ENCODE data around the gene CD164L2.
A peak's percentile ranks its signal among the peaks of the same experiment; 100 is the strongest.

The CD164L2 gene

DNA sequence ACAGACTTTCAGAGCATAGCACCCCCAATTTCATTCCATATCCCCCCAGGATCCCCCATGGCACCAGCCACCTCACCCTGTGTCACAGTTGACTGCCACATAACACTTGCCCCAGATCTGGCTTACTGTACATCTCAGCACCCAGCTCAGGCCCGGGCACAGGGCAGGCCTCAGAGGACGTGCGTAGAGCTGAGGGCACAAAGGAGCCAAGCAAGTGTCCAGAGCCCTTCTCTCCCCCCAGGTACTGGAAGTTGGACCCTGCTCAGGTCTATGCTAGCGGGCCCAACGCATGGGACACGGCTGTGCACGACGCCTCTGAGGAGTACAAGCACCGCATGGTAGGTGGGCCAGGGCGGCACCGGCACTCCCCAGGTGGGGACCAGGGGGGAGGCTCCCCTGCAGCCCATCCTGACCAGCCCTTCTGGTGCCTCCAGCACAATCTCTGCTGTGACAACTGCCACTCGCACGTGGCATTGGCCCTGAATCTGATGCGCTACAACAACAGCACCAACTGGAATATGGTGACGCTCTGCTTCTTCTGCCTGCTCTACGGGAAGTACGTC is 49.3 kb downstream of the CD164L2 start:
- no peak for DNase-seq
- no peak overlapping the region for H3K4me3 ChIP-seq (ENCODE audit: insufficient read depth in 1 of 2, low read depth in 1 of 2, low read length in 2 of 2)
- H2AK5ac ChIP-seq (ENCODE audit: low read length, severe bottlenecking), result no peak overlapping the region
- peaks cover 8% of the 10 kb centered on the region for H3K4me1 ChIP-seq (ENCODE audit: control insufficient read depth, insufficient read depth, low read depth, low read length)
- no peak overlapping the region for H3K23ac ChIP-seq (ENCODE audit: low read length in 2 of 2)
- no peak overlapping the region for H4K8ac ChIP-seq (ENCODE audit: low read length)
- WGBS, result 95% methylated on average over 17 of the region's 17 CpGs
- H2BK5ac ChIP-seq (ENCODE audit: low read depth, low read length, poor library complexity, severe bottlenecking), result no peak overlapping the region
- H3K27me3 ChIP-seq (ENCODE audit: control insufficient read depth in 1 of 2, insufficient read depth in 1 of 2, low read length in 2 of 2), result no peaks in the 10 kb centered on the region
- no peak overlapping the region for H4K91ac ChIP-seq (ENCODE audit: low read length)
- H3K18ac ChIP-seq (ENCODE audit: low read depth in 1 of 2, low read length in 2 of 2), result no peak overlapping the region
- peaks cover 22% of the 10 kb centered on the region for H3K79me1 ChIP-seq (replicated peaks; ENCODE audit: low read length, poor library complexity, severe bottlenecking)
- H3K14ac ChIP-seq (ENCODE audit: low read length in 2 of 2), result no peak overlapping the region
- H3K4ac ChIP-seq (ENCODE audit: low read depth in 1 of 2, low read length in 2 of 2), result no peak overlapping the region
- H3K4me2 ChIP-seq (ENCODE audit: low read length, poor library complexity, severe bottlenecking), result no peak overlapping the region
- no peak overlapping the region for H2BK15ac ChIP-seq (ENCODE audit: low read depth, poor library complexity, severe bottlenecking)
- H2BK120ac ChIP-seq (ENCODE audit: low read depth, low read length), result no peak overlapping the region
- no peak overlapping the region for H3K9ac ChIP-seq (ENCODE audit: low read length)
- H3K9me3 ChIP-seq (ENCODE audit: control insufficient read depth, low read length), result no peaks in the 10 kb centered on the region
- H2BK12ac ChIP-seq (ENCODE audit: low read length in 2 of 2), result no peak overlapping the region
- H3K36me3 ChIP-seq (ENCODE audit: control insufficient read depth in 1 of 2, insufficient read depth in 2 of 2, low read depth in 1 of 2, low read length in 2 of 2), result peaks cover 70 to 71% of the 10 kb centered on the region in 2 experiments
- H3K27ac ChIP-seq (ENCODE audit: low read length, poor library complexity, severe bottlenecking), result no peak overlapping the region
- H2AFZ ChIP-seq (ENCODE audit: low read depth, low read length), result no peak overlapping the region

DNA sequence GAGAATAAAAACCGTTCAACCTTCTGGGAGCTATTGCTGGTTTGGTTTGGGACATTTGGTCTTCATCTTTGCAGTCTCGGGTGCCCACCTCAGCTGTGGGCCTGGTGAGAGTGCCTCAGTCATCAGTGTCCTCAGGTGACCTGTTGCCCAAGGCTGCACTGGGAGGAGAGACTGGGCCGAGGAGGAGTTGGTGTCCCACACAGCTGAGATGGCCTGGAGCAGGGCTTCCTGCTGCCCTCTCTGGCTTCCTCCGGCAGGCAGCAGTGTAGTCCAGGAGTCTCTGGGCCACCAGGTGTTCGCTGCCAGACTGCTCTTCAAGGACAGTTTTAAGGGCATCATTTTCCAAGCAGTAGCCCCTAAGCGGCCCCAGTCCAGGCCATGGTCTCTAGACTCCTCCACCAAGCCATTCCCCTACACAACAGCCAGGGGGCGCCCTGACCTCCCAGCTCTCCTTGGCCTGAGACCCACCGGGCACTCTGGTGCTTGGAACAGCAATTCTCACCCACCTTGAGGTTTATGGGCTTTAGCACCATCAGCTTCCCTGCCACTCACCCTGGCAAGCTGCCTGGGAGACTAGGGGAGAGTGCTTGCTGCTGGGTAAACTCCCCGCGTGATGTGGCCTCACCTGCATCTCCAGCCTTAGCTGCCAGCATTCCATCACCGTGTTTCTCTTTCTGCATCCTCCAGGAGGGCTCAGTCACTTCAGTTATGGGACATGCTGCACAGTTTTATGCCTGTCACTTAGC is 50.4 kb downstream of the CD164L2 start:
- Histone ChIP-seq H2BK12ac (ENCODE audit: low read length in 2 of 2) (no peak overlapping the region), H3K9me3 (ENCODE audit: control insufficient read depth, low read length) (no peaks in the 10 kb centered on the region), H3K79me1 (replicated peaks; ENCODE audit: low read length, poor library complexity, severe bottlenecking) (peaks cover 29% of the 10 kb centered on the region), H3K14ac (ENCODE audit: low read length in 2 of 2) (no peak overlapping the region), H3K23ac (ENCODE audit: low read length in 2 of 2) (no peak overlapping the region), H3K27me3 (ENCODE audit: control insufficient read depth in 1 of 2, insufficient read depth in 1 of 2, low read length in 2 of 2) (no peaks in the 10 kb centered on the region), H2AK5ac (ENCODE audit: low read length, severe bottlenecking) (no peak overlapping the region), H2BK120ac (ENCODE audit: low read depth, low read length) (no peak overlapping the region), H3K4ac (ENCODE audit: low read depth in 1 of 2, low read length in 2 of 2) (no peak overlapping the region), H3K18ac (ENCODE audit: low read depth in 1 of 2, low read length in 2 of 2) (no peak overlapping the region), H2BK15ac (ENCODE audit: low read depth, poor library complexity, severe bottlenecking) (no peak overlapping the region), H3K27ac (ENCODE audit: low read length, poor library complexity, severe bottlenecking) (no peak overlapping the region), H4K8ac (ENCODE audit: low read length) (no peak overlapping the region), H3K36me3 (ENCODE audit: control insufficient read depth in 1 of 2, insufficient read depth in 2 of 2, low read depth in 1 of 2, low read length in 2 of 2) (peaks cover 72 to 78% of the 10 kb centered on the region in 2 experiments), H2AFZ (ENCODE audit: low read depth, low read length) (no peak overlapping the region), H4K91ac (ENCODE audit: low read length) (no peak overlapping the region), H3K9ac (ENCODE audit: low read length) (no peak overlapping the region), H3K4me2 (ENCODE audit: low read length, poor library complexity, severe bottlenecking) (no peak overlapping the region), H2BK5ac (ENCODE audit: low read depth, low read length, poor library complexity, severe bottlenecking) (no peak overlapping the region), H3K4me1 (ENCODE audit: control insufficient read depth, insufficient read depth, low read depth, low read length) (peaks cover 8% of the 10 kb centered on the region), H3K4me3 (ENCODE audit: insufficient read depth in 1 of 2, low read depth in 1 of 2, low read length in 2 of 2) (no peak overlapping the region)
- WGBS, result 70% methylated on average over 11 of the region's 11 CpGs
- DNase-seq, result peak; percentile 52

DNA sequence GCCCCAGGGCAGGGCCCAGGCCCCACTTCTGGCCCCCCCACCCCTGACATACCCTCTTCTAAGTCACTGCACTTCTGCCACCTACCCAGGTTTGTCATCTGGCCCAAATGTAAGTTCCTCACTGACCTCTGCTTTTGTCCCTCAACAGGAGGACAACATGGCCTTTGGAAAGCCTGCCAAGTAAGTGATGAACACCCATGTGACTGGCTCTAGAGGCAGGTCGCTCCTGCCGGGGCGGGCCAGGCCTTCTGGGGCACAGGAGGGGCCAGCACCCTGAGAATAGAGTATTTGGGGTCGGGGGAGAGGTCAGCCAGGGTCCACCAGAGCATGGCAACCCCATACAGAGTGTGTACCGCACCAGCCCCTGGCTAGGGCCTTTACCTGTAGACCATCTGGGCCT is 51.2 kb downstream of the CD164L2 start:
- peaks cover 8% of the 10 kb centered on the region for H3K4me1 ChIP-seq (ENCODE audit: control insufficient read depth, insufficient read depth, low read depth, low read length)
- H4K91ac ChIP-seq (ENCODE audit: low read length), result no peak overlapping the region
- no peak overlapping the region for H3K23ac ChIP-seq (ENCODE audit: low read length in 2 of 2)
- H2BK15ac ChIP-seq (ENCODE audit: low read depth, poor library complexity, severe bottlenecking), result no peak overlapping the region
- no peak overlapping the region for H4K8ac ChIP-seq (ENCODE audit: low read length)
- H3K9me3 ChIP-seq (ENCODE audit: control insufficient read depth, low read length), result no peaks in the 10 kb centered on the region
- no peak overlapping the region for H3K18ac ChIP-seq (ENCODE audit: low read depth in 1 of 2, low read length in 2 of 2)
- no peak overlapping the region for H2BK120ac ChIP-seq (ENCODE audit: low read depth, low read length)
- WGBS, result 98% methylated on average over 5 of the region's 5 CpGs
- H2AK5ac ChIP-seq (ENCODE audit: low read length, severe bottlenecking), result no peak overlapping the region
- H3K27me3 ChIP-seq (ENCODE audit: control insufficient read depth in 1 of 2, insufficient read depth in 1 of 2, low read length in 2 of 2), result no peaks in the 10 kb centered on the region
- H2BK5ac ChIP-seq (ENCODE audit: low read depth, low read length, poor library complexity, severe bottlenecking), result no peak overlapping the region
- H3K27ac ChIP-seq (ENCODE audit: low read length, poor library complexity, severe bottlenecking), result no peak overlapping the region
- peaks cover 29% of the 10 kb centered on the region for H3K79me1 ChIP-seq (replicated peaks; ENCODE audit: low read length, poor library complexity, severe bottlenecking)
- H3K36me3 ChIP-seq (ENCODE audit: control insufficient read depth in 1 of 2, insufficient read depth in 2 of 2, low read depth in 1 of 2, low read length in 2 of 2), result peaks cover 72 to 79% of the 10 kb centered on the region in 2 experiments
- H3K14ac ChIP-seq (ENCODE audit: low read length in 2 of 2), result no peak overlapping the region
- no peak overlapping the region for H2AFZ ChIP-seq (ENCODE audit: low read depth, low read length)
- H2BK12ac ChIP-seq (ENCODE audit: low read length in 2 of 2), result no peak overlapping the region
- no peak overlapping the region for H3K4me2 ChIP-seq (ENCODE audit: low read length, poor library complexity, severe bottlenecking)
- no peak overlapping the region for H3K4me3 ChIP-seq (ENCODE audit: insufficient read depth in 1 of 2, low read depth in 1 of 2, low read length in 2 of 2)
- H3K4ac ChIP-seq (ENCODE audit: low read depth in 1 of 2, low read length in 2 of 2), result no peak overlapping the region
- DNase-seq, result no peak
- H3K9ac ChIP-seq (ENCODE audit: low read length), result peak overlapping the region; percentile 11

DNA sequence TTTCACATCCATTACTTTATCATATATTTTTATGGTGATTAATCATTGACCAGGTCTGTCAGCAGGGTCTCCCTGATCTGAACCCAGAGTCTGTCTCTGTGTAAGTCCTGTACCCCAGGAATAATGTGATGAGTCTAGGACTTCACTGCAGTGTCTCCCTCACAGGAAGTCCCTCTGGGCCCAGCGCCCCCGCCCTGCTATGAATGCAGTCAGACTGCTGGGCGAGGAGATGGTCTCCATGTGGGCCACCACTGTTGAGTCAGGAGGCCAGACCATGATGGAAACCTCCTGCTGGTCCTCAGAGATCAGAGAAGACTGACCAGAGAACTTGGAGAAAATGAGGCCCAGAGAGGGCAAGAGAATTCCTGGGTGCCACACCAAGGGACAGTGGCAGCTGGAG is 51.7 kb downstream of the CD164L2 start:
- Histone ChIP-seq H2BK12ac (ENCODE audit: low read length in 2 of 2) (no peak overlapping the region), H3K23ac (ENCODE audit: low read length in 2 of 2) (no peak overlapping the region), H3K4me2 (ENCODE audit: low read length, poor library complexity, severe bottlenecking) (no peak overlapping the region), H3K18ac (ENCODE audit: low read depth in 1 of 2, low read length in 2 of 2) (no peak overlapping the region), H3K79me1 (replicated peaks; ENCODE audit: low read length, poor library complexity, severe bottlenecking) (peaks cover 29% of the 10 kb centered on the region), H2BK15ac (ENCODE audit: low read depth, poor library complexity, severe bottlenecking) (no peak overlapping the region), H3K4me3 (ENCODE audit: insufficient read depth in 1 of 2, low read depth in 1 of 2, low read length in 2 of 2) (no peak overlapping the region), H3K36me3 (ENCODE audit: control insufficient read depth in 1 of 2, insufficient read depth in 2 of 2, low read depth in 1 of 2, low read length in 2 of 2) (peaks cover 67 to 79% of the 10 kb centered on the region in 2 experiments), H2AK5ac (ENCODE audit: low read length, severe bottlenecking) (no peak overlapping the region), H2BK5ac (ENCODE audit: low read depth, low read length, poor library complexity, severe bottlenecking) (no peak overlapping the region), H3K9ac (ENCODE audit: low read length) (peak overlapping the region; percentile 11), H2BK120ac (ENCODE audit: low read depth, low read length) (no peak overlapping the region), H4K8ac (ENCODE audit: low read length) (no peak overlapping the region), H2AFZ (ENCODE audit: low read depth, low read length) (no peak overlapping the region), H3K14ac (ENCODE audit: low read length in 2 of 2) (no peak overlapping the region), H3K27ac (ENCODE audit: low read length, poor library complexity, severe bottlenecking) (no peak overlapping the region), H3K4me1 (ENCODE audit: control insufficient read depth, insufficient read depth, low read depth, low read length) (peaks cover 8% of the 10 kb centered on the region), H3K4ac (ENCODE audit: low read depth in 1 of 2, low read length in 2 of 2) (no peak overlapping the region), H3K9me3 (ENCODE audit: control insufficient read depth, low read length) (no peaks in the 10 kb centered on the region), H3K27me3 (ENCODE audit: control insufficient read depth in 1 of 2, insufficient read depth in 1 of 2, low read length in 2 of 2) (no peaks in the 10 kb centered on the region), H4K91ac (ENCODE audit: low read length) (no peak overlapping the region)
- WGBS, result 94% methylated on average over 3 of the region's 3 CpGs
- no peak for DNase-seq

Measured in mesenchymal stem cell (in vitro differentiated cells and primary cell).